Sigmoid colon (tissue), 7 donors: ENCODE measurements around the gene NTM. TPM values are rescaled to one million over a fixed set of nuclear protein-coding genes. Genes with fewer than 3 reads are reported as not detected.
A peak's percentile ranks its signal among the peaks of the same experiment; 100 is the strongest.

Source experiments
- DNase-seq: peaks from one replicate; pipeline ENCODE4 v3.0.0-alpha.2; 2019
- H3K27ac ChIP-seq, 4 donors: fragments of 200-600 bp; sonication (generic); one replicate each; pipeline ENCODE4 v1.5.1; 2016 to 2019; ENCODE audit warnings: mild to moderate bottlenecking in 1 of 4
- H3K27me3 ChIP-seq, 3 donors: fragments of 200-600 bp; sonication (generic); one replicate each; pipeline ENCODE4 v1.5.1; 2019; ENCODE audit warnings: mild to moderate bottlenecking in 1 of 3
- H3K36me3 ChIP-seq, 4 donors: fragments of 200-600 bp; sonication (generic); one replicate each; pipeline ENCODE4 v1.5.1; 2016 to 2019
- H3K4me1 ChIP-seq, 4 donors: fragments of 200-600 bp; sonication (generic); one replicate each; pipeline ENCODE4 v1.5.1; 2017 to 2019
- H3K4me3 ChIP-seq, 4 donors: fragments of 200-600 bp; sonication (generic); one replicate each; pipeline ENCODE4 v1.5.1; 2017 to 2019; ENCODE audit warnings: mild to moderate bottlenecking in 2 of 4, moderate library complexity in 1 of 4
- H3K9me3 ChIP-seq, 4 donors: fragments of 200-600 bp in 3 of 4; sonication (generic) in 3 of 4; one replicate each; pipeline versions ENCODE4 v1.5.1 to v1.6.1; 2013 to 2019
- EP300 ChIP-seq, 4 donors: sonication (generic); formaldehyde crosslinking; IDR thresholded peaks; one replicate each; pipeline ENCODE4 v1.6.1; 2017; ENCODE audit warnings: antibody characterized with exemption in 4 of 4
- POLR2A ChIP-seq, 2 donors: fragments of 450-650 bp; IDR thresholded peaks; one replicate each; pipeline ENCODE4 v1.6.1; 2016; ENCODE audit warnings: antibody characterized with exemption in 2 of 2, mild to moderate bottlenecking in 2 of 2, moderate library complexity in 2 of 2
- POLR2AphosphoS5 ChIP-seq, 4 donors: sonication (generic); formaldehyde crosslinking; IDR thresholded peaks; one replicate each; pipeline ENCODE4 v1.6.1; 2017; ENCODE audit warnings: antibody characterized with exemption in 4 of 4
- WGBS, 2 donors: extraction: QIAGEN DNeasy Blood & Tissue Kit; methylation state at CpG; one replicate each; pipeline ENCODE4 v1.1.7; 2013; 5-methylcytosine and 5-hydroxymethylcytosine counted together
- intact Hi-C: fragments of 100-400 bp; cut with DNase I; formaldehyde crosslinking; loops from one replicate; pipeline ENCODE4 v1.15.1; 2023
- polyA plus RNA-seq, 3 donors: library from polyadenylated mRNA; stranded (reverse); fragments of 200-250 nt; gene quantifications; one replicate each; pipeline ENCODE4 v1.2.3, GENCODE V29; 2013
- total RNA-seq, 4 donors: library from RNA; depleted of rRNA; stranded (reverse); fragments of >200 nt; gene quantifications; one replicate each; pipeline ENCODE4 v1.1.0, GENCODE V29; 2016
- TF ChIP-seq, protein P1 (sequence below), 4 experiments: fragments of 450-650 bp in 3 of 4; fragments of 200-600 bp in 1 of 4; IDR thresholded peaks; one replicate each; pipeline ENCODE4 v1.5.1; 2016 to 2019; ENCODE audit warnings: antibody characterized with exemption in 4 of 4, mild to moderate bottlenecking in 3 of 4, moderate library complexity in 2 of 4
- donor health status: healthy with polysubstance abuse.
- donor health status: Bipolar disorder and iron deficiency.
- donor health status: healthy.

The NTM gene
- total and polyA plus RNA-seq, 7 donors = 0.96 to 18.3 (median 6.4) TPM; not detected in 1

DNA sequence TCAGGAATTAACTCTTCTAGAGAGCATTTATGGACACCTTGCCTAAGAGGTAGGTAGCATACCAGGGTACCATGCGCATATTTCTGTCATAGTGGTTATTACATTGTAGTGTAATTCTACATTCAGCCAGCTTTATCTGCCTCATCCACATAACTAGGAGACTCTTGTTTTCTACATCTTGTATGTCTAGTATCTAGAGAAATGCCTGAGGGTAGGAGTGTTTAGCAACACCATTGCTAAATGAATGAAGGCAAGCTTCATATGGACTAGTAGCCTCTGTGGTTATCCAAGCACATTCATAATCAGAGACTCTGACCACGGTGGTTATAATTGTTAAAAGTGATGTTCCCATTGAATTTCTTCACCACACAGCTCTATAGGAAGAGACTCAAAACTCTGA lies 107.9 kb downstream of the NTM start:
- H3K27me3 ChIP-seq = no peaks in the 10 kb centered on the region
- H3K4me1 ChIP-seq = peaks cover 0 to 18% (median 6%) of the 10 kb centered on the region in 4 donors
- intact Hi-C loops = no loop called here
- no peaks in the 10 kb centered on the region for H3K36me3 ChIP-seq
- no peak for DNase-seq
- no peak overlapping the region for H3K27ac ChIP-seq
- TF ChIP-seq POLR2A (IDR thresholded peaks at IDR 0.05) (no peak), EP300 (IDR thresholded peaks at IDR 0.05) (no peak), POLR2AphosphoS5 (IDR thresholded peaks at IDR 0.05) (no peak)
- TF ChIP-seq, protein P1, sequence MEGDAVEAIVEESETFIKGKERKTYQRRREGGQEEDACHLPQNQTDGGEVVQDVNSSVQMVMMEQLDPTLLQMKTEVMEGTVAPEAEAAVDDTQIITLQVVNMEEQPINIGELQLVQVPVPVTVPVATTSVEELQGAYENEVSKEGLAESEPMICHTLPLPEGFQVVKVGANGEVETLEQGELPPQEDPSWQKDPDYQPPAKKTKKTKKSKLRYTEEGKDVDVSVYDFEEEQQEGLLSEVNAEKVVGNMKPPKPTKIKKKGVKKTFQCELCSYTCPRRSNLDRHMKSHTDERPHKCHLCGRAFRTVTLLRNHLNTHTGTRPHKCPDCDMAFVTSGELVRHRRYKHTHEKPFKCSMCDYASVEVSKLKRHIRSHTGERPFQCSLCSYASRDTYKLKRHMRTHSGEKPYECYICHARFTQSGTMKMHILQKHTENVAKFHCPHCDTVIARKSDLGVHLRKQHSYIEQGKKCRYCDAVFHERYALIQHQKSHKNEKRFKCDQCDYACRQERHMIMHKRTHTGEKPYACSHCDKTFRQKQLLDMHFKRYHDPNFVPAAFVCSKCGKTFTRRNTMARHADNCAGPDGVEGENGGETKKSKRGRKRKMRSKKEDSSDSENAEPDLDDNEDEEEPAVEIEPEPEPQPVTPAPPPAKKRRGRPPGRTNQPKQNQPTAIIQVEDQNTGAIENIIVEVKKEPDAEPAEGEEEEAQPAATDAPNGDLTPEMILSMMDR (IDR thresholded peaks at IDR 0.05) = no peak
- 85 to 89% methylated on average over 2 of the region's 2 CpGs for WGBS, 2 donors
- no peak overlapping the region for H3K4me3 ChIP-seq
- no peaks in the 10 kb centered on the region for H3K9me3 ChIP-seq

DNA sequence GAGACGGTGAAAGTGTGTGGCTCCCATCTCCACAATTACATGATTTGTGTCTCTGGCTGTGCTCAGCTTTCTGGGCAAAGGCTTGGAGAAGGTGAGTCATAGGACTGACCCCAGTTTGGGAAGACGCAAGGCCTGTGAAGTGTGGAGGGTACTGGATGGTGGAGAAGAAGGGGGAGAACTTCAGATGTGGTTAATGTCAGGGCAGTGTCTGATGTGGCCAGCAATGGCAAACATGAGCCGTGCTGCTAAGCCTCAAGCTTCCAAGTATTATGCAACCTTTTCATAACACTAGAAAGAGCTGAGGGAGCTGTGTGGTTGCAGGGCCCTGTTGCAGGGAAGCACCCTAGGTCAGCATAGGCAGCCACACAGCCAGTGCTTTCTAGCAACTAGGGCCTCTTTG lies 110.9 kb downstream of the NTM start:
- peaks cover 0 to 24% (median 9%) of the 10 kb centered on the region in 4 donors for H3K4me1 ChIP-seq
- no peaks in the 10 kb centered on the region for H3K27me3 ChIP-seq
- TF ChIP-seq, protein P1 (IDR thresholded peaks at IDR 0.05) = no peak
- TF ChIP-seq POLR2A (IDR thresholded peaks at IDR 0.05) (no peak), EP300 (IDR thresholded peaks at IDR 0.05) (peak; percentile 29 to 81 (median 66)), POLR2AphosphoS5 (IDR thresholded peaks at IDR 0.05) (peak; percentile 84 to 93 (median 88))
- 76 to 78% methylated on average over 3 of the region's 3 CpGs for WGBS, 2 donors
- no peaks in the 10 kb centered on the region for H3K36me3 ChIP-seq
- peak overlapping the region in 3 of 4 donors; percentile 44 to 62 (median 52) for H3K27ac ChIP-seq
- H3K4me3 ChIP-seq = no peak overlapping the region
- H3K9me3 ChIP-seq = no peaks in the 10 kb centered on the region
- intact Hi-C loops = no loop called here
- peak; percentile 87 for DNase-seq

DNA sequence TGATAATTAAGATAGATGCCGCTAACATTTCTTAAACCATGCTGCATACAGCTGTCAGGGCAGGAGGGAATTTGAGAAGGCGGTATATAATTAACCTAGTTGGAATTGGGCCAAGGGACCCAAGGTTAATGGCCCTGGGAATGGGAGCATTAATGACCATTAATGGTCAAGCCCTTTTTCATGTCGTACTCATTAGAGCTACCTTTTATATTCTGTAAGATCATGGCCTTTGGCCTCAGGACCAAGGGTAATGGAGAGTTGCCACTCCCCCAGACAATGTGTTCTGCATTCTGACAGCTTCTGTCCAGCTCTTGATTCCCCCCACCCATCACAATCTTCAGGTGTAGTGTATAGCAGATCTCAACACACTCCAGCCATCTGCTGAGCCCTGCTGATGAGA lies 111.6 kb downstream of the NTM start:
- Histone ChIP-seq H3K4me1 (peaks cover 0 to 31% (median 14%) of the 10 kb centered on the region in 4 donors), H3K9me3 (no peaks in the 10 kb centered on the region), H3K36me3 (no peaks in the 10 kb centered on the region), H3K4me3 (no peak overlapping the region), H3K27ac (peak overlapping the region in 3 of 4 donors; percentile 44 to 62 (median 45)), H3K27me3 (no peaks in the 10 kb centered on the region)
- WGBS, 2 donors = 62 to 86% methylated on average over 3 of the region's 3 CpGs
- no peak for DNase-seq
- intact Hi-C loops = no loop called here
- TF ChIP-seq, protein P1 (IDR thresholded peaks at IDR 0.05) = no peak
- TF ChIP-seq POLR2A (IDR thresholded peaks at IDR 0.05) (no peak), EP300 (IDR thresholded peaks at IDR 0.05) (no peak), POLR2AphosphoS5 (IDR thresholded peaks at IDR 0.05) (no peak)

DNA sequence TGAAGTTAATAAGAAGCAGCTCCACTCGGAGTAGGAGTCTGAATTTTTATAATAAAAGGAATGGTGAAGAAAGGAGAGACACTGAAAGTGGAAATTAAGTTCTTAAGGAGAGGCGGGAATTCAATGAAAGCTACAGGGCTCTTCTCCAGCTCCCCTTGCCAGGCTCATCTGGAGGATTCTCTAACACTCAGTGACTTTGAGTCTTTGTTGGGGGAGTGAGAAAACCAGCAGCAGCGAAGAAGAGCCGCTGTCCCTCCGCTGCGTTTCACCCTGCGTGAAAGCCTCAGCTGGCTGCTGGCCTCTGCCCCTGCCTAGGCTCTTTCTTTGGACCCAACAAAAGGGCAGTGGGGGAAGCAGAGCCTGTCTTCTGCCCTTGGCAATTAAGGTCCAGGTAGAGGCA lies 113.0 kb downstream of the NTM start:
- intact Hi-C loops = no loop called here
- no peak for DNase-seq
- 85% methylated on average over 7 of the region's 7 CpGs for WGBS, 2 donors
- peaks cover 2 to 46% (median 26%) of the 10 kb centered on the region in 4 donors for H3K4me1 ChIP-seq
- no peak overlapping the region for H3K4me3 ChIP-seq
- no peaks in the 10 kb centered on the region for H3K27me3 ChIP-seq
- no peak overlapping the region for H3K27ac ChIP-seq
- H3K9me3 ChIP-seq = no peaks in the 10 kb centered on the region
- no peaks in the 10 kb centered on the region for H3K36me3 ChIP-seq
- TF ChIP-seq POLR2AphosphoS5 (IDR thresholded peaks at IDR 0.05) (no peak), EP300 (IDR thresholded peaks at IDR 0.05) (no peak), POLR2A (IDR thresholded peaks at IDR 0.05) (no peak)
- TF ChIP-seq, protein P1 (IDR thresholded peaks at IDR 0.05) = no peak

DNA sequence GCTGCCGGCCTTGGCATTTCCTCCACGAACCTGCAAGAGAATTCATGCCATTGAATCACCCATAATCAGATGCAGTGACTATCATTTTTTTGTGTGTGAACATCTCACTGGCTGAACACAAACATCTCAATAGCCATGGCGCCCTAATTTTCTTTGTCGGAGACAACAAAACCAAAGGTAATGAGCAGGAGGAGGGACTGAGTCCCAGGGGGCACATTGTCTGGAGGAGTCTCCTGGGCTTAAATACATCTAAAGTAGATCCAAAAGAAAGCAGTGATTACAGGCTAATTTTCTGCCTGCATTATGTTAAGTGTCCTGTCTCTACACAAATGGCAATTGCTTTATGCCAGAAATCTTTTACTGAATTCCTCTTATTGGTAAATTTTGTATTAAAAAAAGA lies 113.5 kb downstream of the NTM start:
- H3K36me3 ChIP-seq = no peaks in the 10 kb centered on the region
- WGBS, 2 donors = 71 to 78% methylated on average over 4 of the region's 4 CpGs
- H3K4me3 ChIP-seq = no peak overlapping the region
- TF ChIP-seq POLR2A (IDR thresholded peaks at IDR 0.05) (no peak), POLR2AphosphoS5 (IDR thresholded peaks at IDR 0.05) (no peak), EP300 (IDR thresholded peaks at IDR 0.05) (no peak)
- TF ChIP-seq, protein P1 (IDR thresholded peaks at IDR 0.05) = no peak
- H3K9me3 ChIP-seq = no peaks in the 10 kb centered on the region
- no peak overlapping the region for H3K27ac ChIP-seq
- intact Hi-C loops = no loop called here
- DNase-seq = no peak
- H3K27me3 ChIP-seq = no peaks in the 10 kb centered on the region
- peaks cover 2 to 50% (median 30%) of the 10 kb centered on the region in 4 donors for H3K4me1 ChIP-seq
